ENCODE measurements around the gene PLAA.

The PLAA gene

GRCh38 chr9:26935847-26936246, 11.2 kb downstream of the PLAA start:
- no peak overlapping the region for H2AFZ ChIP-seq (ENCODE audit: low read length, unreplicated experiment)
- H3K79me2 ChIP-seq (ENCODE audit: control insufficient read depth, insufficient read depth, low read length, unreplicated experiment) = peaks cover 63% of the 10 kb centered on the region
- no peak overlapping the region for H3K4me3 ChIP-seq (ENCODE audit: low read depth, low read length)
- H3K27ac ChIP-seq (ENCODE audit: low read depth, low read length) = no peak overlapping the region
- no peaks in the 10 kb centered on the region for H3K27me3 ChIP-seq (ENCODE audit: insufficient read depth, low read length)
- H3K36me3 ChIP-seq (ENCODE audit: insufficient read depth, low read length) = peaks cover 8% of the 10 kb centered on the region
- H3K4me1 ChIP-seq (ENCODE audit: control insufficient read depth, insufficient read depth, low read length, unreplicated experiment) = peaks cover 14% of the 10 kb centered on the region

GRCh38 chr9:26928902-26929495, 18.0 kb downstream of the PLAA start:
- H3K27me3 ChIP-seq (ENCODE audit: insufficient read depth, low read length) = no peaks in the 10 kb centered on the region
- H2AFZ ChIP-seq (ENCODE audit: low read length, unreplicated experiment) = no peak overlapping the region
- no peak overlapping the region for H3K27ac ChIP-seq (ENCODE audit: low read depth, low read length)
- H3K36me3 ChIP-seq (ENCODE audit: insufficient read depth, low read length) = peaks cover 36% of the 10 kb centered on the region
- no peak overlapping the region for H3K4me3 ChIP-seq (ENCODE audit: low read depth, low read length)
- peaks cover 14% of the 10 kb centered on the region for H3K79me2 ChIP-seq (ENCODE audit: control insufficient read depth, insufficient read depth, low read length, unreplicated experiment)
- no peaks in the 10 kb centered on the region for H3K4me1 ChIP-seq (ENCODE audit: control insufficient read depth, insufficient read depth, low read length, unreplicated experiment)

- Histone ChIP-seq H3K79me2 (ENCODE audit: control insufficient read depth, insufficient read depth, low read length, unreplicated experiment) (peaks cover 6% of the 10 kb centered on the region), H3K36me3 (ENCODE audit: insufficient read depth, low read length) (peaks cover 61% of the 10 kb centered on the region), H3K4me3 (ENCODE audit: low read depth, low read length) (no peak overlapping the region)
These were observed 21.4 kb downstream of the PLAA start for GRCh38 chr9:26925609-26926008.

GRCh38 chr9:26919698-26920097, 27.3 kb downstream of the PLAA start:
- H3K4me3 ChIP-seq (ENCODE audit: low read depth, low read length) = no peak overlapping the region
- no peak overlapping the region for H2AFZ ChIP-seq (ENCODE audit: low read length, unreplicated experiment)
- H3K4me1 ChIP-seq (ENCODE audit: control insufficient read depth, insufficient read depth, low read length, unreplicated experiment) = no peaks in the 10 kb centered on the region
- H3K27ac ChIP-seq (ENCODE audit: low read depth, low read length) = no peak overlapping the region
- no peaks in the 10 kb centered on the region for H3K79me2 ChIP-seq (ENCODE audit: control insufficient read depth, insufficient read depth, low read length, unreplicated experiment)
- H3K36me3 ChIP-seq (ENCODE audit: insufficient read depth, low read length) = peaks cover 57% of the 10 kb centered on the region
- no peaks in the 10 kb centered on the region for H3K27me3 ChIP-seq (ENCODE audit: insufficient read depth, low read length)

More at GRCh38 chr9:26925609-26926008, 21.4 kb downstream of the PLAA start:
- no peaks in the 10 kb centered on the region for H3K4me1 ChIP-seq (ENCODE audit: control insufficient read depth, insufficient read depth, low read length, unreplicated experiment)
- H3K27me3 ChIP-seq (ENCODE audit: insufficient read depth, low read length) = no peaks in the 10 kb centered on the region
- no peak overlapping the region for H3K27ac ChIP-seq (ENCODE audit: low read depth, low read length)
- no peak overlapping the region for H2AFZ ChIP-seq (ENCODE audit: low read length, unreplicated experiment)

GRCh38 chr9:26913138-26913668, 33.8 kb downstream of the PLAA start:
- Histone ChIP-seq H3K4me3 (ENCODE audit: low read depth, low read length) (no peak overlapping the region), H3K79me2 (ENCODE audit: control insufficient read depth, insufficient read depth, low read length, unreplicated experiment) (peaks cover 2% of the 10 kb centered on the region), H2AFZ (ENCODE audit: low read length, unreplicated experiment) (no peak overlapping the region), H3K4me1 (ENCODE audit: control insufficient read depth, insufficient read depth, low read length, unreplicated experiment) (no peaks in the 10 kb centered on the region), H3K27me3 (ENCODE audit: insufficient read depth, low read length) (no peaks in the 10 kb centered on the region), H3K36me3 (ENCODE audit: insufficient read depth, low read length) (peaks cover 36% of the 10 kb centered on the region), H3K27ac (ENCODE audit: low read depth, low read length) (no peak overlapping the region)

- Histone ChIP-seq H3K27ac (ENCODE audit: low read depth, low read length) (no peak overlapping the region), H3K36me3 (ENCODE audit: insufficient read depth, low read length) (peaks cover 16% of the 10 kb centered on the region), H3K4me3 (ENCODE audit: low read depth, low read length) (no peak overlapping the region), H3K27me3 (ENCODE audit: insufficient read depth, low read length) (no peaks in the 10 kb centered on the region), H2AFZ (ENCODE audit: low read length, unreplicated experiment) (no peak overlapping the region), H3K4me1 (ENCODE audit: control insufficient read depth, insufficient read depth, low read length, unreplicated experiment) (no peaks in the 10 kb centered on the region), H3K79me2 (ENCODE audit: control insufficient read depth, insufficient read depth, low read length, unreplicated experiment) (no peaks in the 10 kb centered on the region)
These were observed 42.4 kb downstream of the PLAA start for GRCh38 chr9:26904671-26905070.

GRCh38 chr9:26904070-26904469, 43.0 kb downstream of the PLAA start:
- Histone ChIP-seq H3K79me2 (ENCODE audit: control insufficient read depth, insufficient read depth, low read length, unreplicated experiment) (no peaks in the 10 kb centered on the region), H2AFZ (ENCODE audit: low read length, unreplicated experiment) (no peak overlapping the region), H3K4me3 (ENCODE audit: low read depth, low read length) (no peak overlapping the region), H3K27me3 (ENCODE audit: insufficient read depth, low read length) (no peaks in the 10 kb centered on the region), H3K36me3 (ENCODE audit: insufficient read depth, low read length) (peaks cover 16% of the 10 kb centered on the region), H3K4me1 (ENCODE audit: control insufficient read depth, insufficient read depth, low read length, unreplicated experiment) (no peaks in the 10 kb centered on the region), H3K27ac (ENCODE audit: low read depth, low read length) (no peak overlapping the region)

- peak overlapping the region; percentile 90 for H3K4me3 ChIP-seq (ENCODE audit: low read depth, low read length)
- H3K79me2 ChIP-seq (ENCODE audit: control insufficient read depth, insufficient read depth, low read length, unreplicated experiment) = peaks cover 33% of the 10 kb centered on the region
- peak overlapping the region; percentile 98 for H2AFZ ChIP-seq (ENCODE audit: low read length, unreplicated experiment)
- peaks cover 16% of the 10 kb centered on the region for H3K4me1 ChIP-seq (ENCODE audit: control insufficient read depth, insufficient read depth, low read length, unreplicated experiment)
- no peaks in the 10 kb centered on the region for H3K36me3 ChIP-seq (ENCODE audit: insufficient read depth, low read length)
- H3K27ac ChIP-seq (ENCODE audit: low read depth, low read length) = peak overlapping the region; percentile 83
- no peaks in the 10 kb centered on the region for H3K27me3 ChIP-seq (ENCODE audit: insufficient read depth, low read length)
These were observed 53.9 kb downstream of the PLAA start for GRCh38 chr9:26893030-26893676.

GRCh38 chr9:26892251-26893029, 54.6 kb downstream of the PLAA start, which contains the start of gene CAAP1:
TSS of gene CAAP1 (minus strand) at chr9:26892802. CDS start at chr9:26892715, 87 bp downstream.
- no peaks in the 10 kb centered on the region for H3K36me3 ChIP-seq (ENCODE audit: insufficient read depth, low read length)
- no peaks in the 10 kb centered on the region for H3K27me3 ChIP-seq (ENCODE audit: insufficient read depth, low read length)
- peaks cover 19% of the 10 kb centered on the region for H3K4me1 ChIP-seq (ENCODE audit: control insufficient read depth, insufficient read depth, low read length, unreplicated experiment)
- H2AFZ ChIP-seq (ENCODE audit: low read length, unreplicated experiment) = peak within 1 kb of the TSS; percentile 98
- peaks cover 36% of the 10 kb centered on the region for H3K79me2 ChIP-seq (ENCODE audit: control insufficient read depth, insufficient read depth, low read length, unreplicated experiment)
- peak within 1 kb of the TSS; percentile 83 for H3K27ac ChIP-seq (ENCODE audit: low read depth, low read length)
- H3K4me3 ChIP-seq (ENCODE audit: low read depth, low read length) = peak within 1 kb of the TSS; percentile 90

GRCh38 chr9:26891726-26892125, 55.3 kb downstream of the PLAA start:
- H3K4me1 ChIP-seq (ENCODE audit: control insufficient read depth, insufficient read depth, low read length, unreplicated experiment) = peaks cover 19% of the 10 kb centered on the region
- no peaks in the 10 kb centered on the region for H3K27me3 ChIP-seq (ENCODE audit: insufficient read depth, low read length)
- H3K4me3 ChIP-seq (ENCODE audit: low read depth, low read length) = peak overlapping the region; percentile 90
- H3K79me2 ChIP-seq (ENCODE audit: control insufficient read depth, insufficient read depth, low read length, unreplicated experiment) = peaks cover 37% of the 10 kb centered on the region
- H3K36me3 ChIP-seq (ENCODE audit: insufficient read depth, low read length) = no peaks in the 10 kb centered on the region
- H2AFZ ChIP-seq (ENCODE audit: low read length, unreplicated experiment) = peak overlapping the region; percentile 58
- H3K27ac ChIP-seq (ENCODE audit: low read depth, low read length) = peak overlapping the region; percentile 83

Measured in ACC112 (cell line).